Type B pancreatic cell (in vitro differentiated cells): ENCODE results near the gene FUT7. TPM values are rescaled to one million over a fixed set of nuclear protein-coding genes. Genes with fewer than 3 reads are reported as not detected.
"Not testable (repeated sequence)": the region's sequence is repeated elsewhere in the genome, so short reads cannot be mapped to it uniquely, and the experiment has no call there.

ENCODE experiments used
- DNase-seq: peaks from one replicate; pipeline ENCODE4 v3.0.0; 2021; ENCODE audit warnings: mixed read lengths; ENCODE audit not compliant: unreplicated experiment; ENCODE audit errors: extremely low spot score
- H3K27ac Mint-ChIP-seq: 2 replicates; pipeline ENCODE4 v1.8.0; 2021; ENCODE audit warnings: mild to moderate bottlenecking, mixed read lengths
- H3K27me3 Mint-ChIP-seq: 2 replicates; pipeline ENCODE4 v1.8.0; 2021; ENCODE audit warnings: mixed read lengths
- H3K36me3 Mint-ChIP-seq: 2 replicates; pipeline ENCODE4 v1.8.0; 2021; ENCODE audit warnings: mixed read lengths
- H3K4me1 Mint-ChIP-seq: one replicate; pipeline ENCODE4 v1.8.0; 2021; ENCODE audit warnings: mixed read lengths; ENCODE audit not compliant: unreplicated experiment
- H3K4me3 Mint-ChIP-seq: 2 replicates; pipeline ENCODE4 v1.8.0; 2021; ENCODE audit warnings: mild to moderate bottlenecking, mixed read lengths
- H3K9me3 Mint-ChIP-seq: 2 replicates; pipeline ENCODE4 v1.8.0; 2021; ENCODE audit warnings: mixed read lengths
- total RNA-seq: library from RNA; stranded (reverse); gene quantifications from 2 replicates; pipeline ENCODE4 v1.2.1, GENCODE V29; 2021; ENCODE audit warnings: low replicate concordance
- TF ChIP-seq, protein P1 (sequence below): fragments of 200-600 bp; sonication (generic); conservative IDR thresholded peaks from 2 replicates; pipeline ENCODE4 v1.5.0; 2021; ENCODE audit warnings: antibody characterized with exemption, mild to moderate bottlenecking

The FUT7 gene
- total RNA-seq, 1 donor from 2014 or later: not detected

DNA sequence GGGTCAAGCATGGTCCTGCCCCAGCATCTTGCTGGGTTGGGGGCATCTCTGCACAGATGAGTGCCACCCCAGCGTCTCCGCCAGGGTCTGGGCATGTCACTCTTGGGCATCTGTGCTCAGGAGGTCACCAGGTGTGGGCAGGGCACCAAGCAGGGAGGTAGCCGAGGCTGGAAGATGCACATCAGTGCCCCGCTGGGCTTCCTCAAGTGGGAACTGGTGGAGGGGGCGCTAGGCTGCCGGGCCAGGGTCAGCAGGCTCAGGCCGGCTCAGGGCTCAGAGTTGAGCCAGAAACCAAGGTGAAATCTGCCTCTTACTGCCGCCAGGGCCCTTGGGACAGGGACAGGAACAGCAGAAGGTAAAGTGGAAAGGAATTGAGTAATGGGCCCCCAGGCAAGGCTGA lies 4.0 kb upstream of the FUT7 start:
- Mint-ChIP-seq H3K9me3 (no peaks in the 10 kb centered on the region), H3K27me3 (no peaks in the 10 kb centered on the region), H3K4me1 (no peaks in the 10 kb centered on the region), H3K36me3 (no peaks in the 10 kb centered on the region), H3K27ac (no peak overlapping the region), H3K4me3 (no peak overlapping the region)
- TF ChIP-seq, protein P1, sequence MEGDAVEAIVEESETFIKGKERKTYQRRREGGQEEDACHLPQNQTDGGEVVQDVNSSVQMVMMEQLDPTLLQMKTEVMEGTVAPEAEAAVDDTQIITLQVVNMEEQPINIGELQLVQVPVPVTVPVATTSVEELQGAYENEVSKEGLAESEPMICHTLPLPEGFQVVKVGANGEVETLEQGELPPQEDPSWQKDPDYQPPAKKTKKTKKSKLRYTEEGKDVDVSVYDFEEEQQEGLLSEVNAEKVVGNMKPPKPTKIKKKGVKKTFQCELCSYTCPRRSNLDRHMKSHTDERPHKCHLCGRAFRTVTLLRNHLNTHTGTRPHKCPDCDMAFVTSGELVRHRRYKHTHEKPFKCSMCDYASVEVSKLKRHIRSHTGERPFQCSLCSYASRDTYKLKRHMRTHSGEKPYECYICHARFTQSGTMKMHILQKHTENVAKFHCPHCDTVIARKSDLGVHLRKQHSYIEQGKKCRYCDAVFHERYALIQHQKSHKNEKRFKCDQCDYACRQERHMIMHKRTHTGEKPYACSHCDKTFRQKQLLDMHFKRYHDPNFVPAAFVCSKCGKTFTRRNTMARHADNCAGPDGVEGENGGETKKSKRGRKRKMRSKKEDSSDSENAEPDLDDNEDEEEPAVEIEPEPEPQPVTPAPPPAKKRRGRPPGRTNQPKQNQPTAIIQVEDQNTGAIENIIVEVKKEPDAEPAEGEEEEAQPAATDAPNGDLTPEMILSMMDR: no peak
- DNase-seq: no peak

DNA sequence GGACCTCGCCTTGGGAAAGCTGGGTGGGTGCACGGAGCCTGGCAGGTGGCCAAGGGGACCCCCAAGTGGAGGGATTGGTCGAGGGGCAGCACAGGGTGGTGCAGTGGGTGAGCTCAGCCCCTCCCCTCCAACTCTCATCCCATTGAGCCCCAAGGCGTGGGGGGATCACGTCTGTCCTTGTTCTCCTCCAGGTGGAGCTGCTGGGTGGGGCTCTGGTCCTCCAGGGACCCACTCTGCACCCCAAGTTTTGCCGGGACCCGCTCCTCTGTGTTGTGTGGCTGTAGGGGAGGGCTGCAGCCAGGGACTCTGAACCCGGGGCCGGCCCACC lies 3.6 kb upstream of the FUT7 start:
- Mint-ChIP-seq H3K36me3 (no peaks in the 10 kb centered on the region), H3K27me3 (no peaks in the 10 kb centered on the region), H3K4me3 (no peak overlapping the region)

DNA sequence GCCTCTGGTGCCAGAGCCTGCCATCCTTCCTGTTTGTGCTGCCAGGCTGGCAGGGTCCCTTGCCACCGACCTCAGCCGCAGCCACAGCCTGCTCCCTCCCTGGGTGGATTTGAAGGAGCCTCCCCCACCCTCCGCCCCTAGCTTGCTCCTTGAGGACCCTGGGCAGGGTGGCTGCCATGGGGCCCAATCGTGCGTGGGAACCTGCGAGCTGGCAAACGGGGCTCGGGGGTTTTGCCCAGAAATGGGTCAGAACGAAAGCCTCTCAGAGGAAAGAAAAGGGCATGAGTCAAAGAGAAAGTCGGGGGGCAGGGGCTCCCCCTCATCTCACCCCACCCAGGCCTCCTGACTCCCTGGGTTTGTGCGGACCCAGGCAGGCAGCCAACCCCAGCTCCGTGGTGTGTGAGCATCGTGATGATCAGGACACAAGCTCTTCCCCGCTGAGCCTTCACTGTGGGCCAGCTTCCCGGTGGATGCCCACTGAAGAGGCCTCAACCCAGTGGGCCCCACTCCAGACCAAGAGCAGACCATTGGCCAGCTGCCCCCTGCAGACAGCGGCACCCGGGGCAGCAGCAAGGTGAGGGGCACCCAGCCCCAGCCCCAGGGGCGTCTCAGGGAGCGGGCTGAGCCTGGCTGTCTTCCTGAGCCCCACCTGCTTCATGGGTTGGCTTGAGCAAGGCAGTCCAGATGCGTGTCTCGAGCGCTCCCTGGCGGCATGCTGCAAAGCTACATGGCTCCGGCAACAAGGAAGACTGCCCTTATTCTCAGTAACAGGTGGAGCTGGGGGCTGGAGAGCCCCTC lies 3.0 kb upstream of the FUT7 start:
- H3K27ac Mint-ChIP-seq: no peak overlapping the region
- no peaks in the 10 kb centered on the region for H3K9me3 Mint-ChIP-seq
- H3K27me3 Mint-ChIP-seq: no peaks in the 10 kb centered on the region
- H3K4me1 Mint-ChIP-seq: no peaks in the 10 kb centered on the region
- no peak for DNase-seq
- H3K36me3 Mint-ChIP-seq: no peaks in the 10 kb centered on the region
- no peak overlapping the region for H3K4me3 Mint-ChIP-seq
- TF ChIP-seq, protein P1: peak; percentile 89

More for the DNA sequence above, 3.6 kb upstream of the FUT7 start:
- H3K4me1 Mint-ChIP-seq: no peaks in the 10 kb centered on the region
- DNase-seq: no peak
- no peak overlapping the region for H3K27ac Mint-ChIP-seq
- TF ChIP-seq, protein P1: peak; percentile 41
- no peaks in the 10 kb centered on the region for H3K9me3 Mint-ChIP-seq

DNA sequence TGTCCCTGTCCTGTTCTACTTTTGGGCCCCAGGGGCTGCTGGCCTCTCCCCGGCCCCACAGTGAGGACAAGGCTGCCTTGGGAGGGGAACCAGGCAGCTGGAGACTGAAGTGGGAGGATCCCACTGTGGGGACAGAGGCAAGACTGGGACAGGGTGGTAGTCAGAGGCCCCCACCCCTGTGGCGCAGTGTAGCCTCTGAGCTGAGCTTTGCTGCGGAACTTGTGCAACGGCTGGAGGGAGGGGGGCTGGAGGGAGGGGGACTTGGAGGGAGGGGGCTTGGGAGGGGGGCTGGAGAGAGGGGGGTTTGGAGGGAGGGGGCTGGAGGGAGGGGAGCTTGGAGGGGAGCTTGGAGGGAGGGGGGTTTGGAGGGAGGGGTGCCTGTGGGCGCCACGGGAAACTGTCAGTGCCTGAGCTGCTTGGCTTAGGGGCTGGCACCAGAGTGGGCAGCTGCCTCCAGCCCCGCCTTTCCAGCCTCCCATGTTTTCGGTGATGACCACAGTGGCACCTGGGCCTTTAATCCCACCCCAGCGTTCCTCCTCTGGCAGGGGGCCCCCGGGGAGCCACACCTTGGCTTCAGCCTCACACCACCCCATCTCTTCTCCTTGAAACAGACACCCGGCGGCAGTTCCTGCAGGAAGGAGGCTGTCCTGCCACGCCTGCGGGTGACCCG lies 2.3 kb upstream of the FUT7 start:
- Mint-ChIP-seq H3K4me3 (no peak overlapping the region), H3K9me3 (no peaks in the 10 kb centered on the region), H3K27ac (no peak overlapping the region), H3K4me1 (no peaks in the 10 kb centered on the region), H3K27me3 (no peaks in the 10 kb centered on the region), H3K36me3 (no peaks in the 10 kb centered on the region)
- TF ChIP-seq, protein P1: no peak
- DNase-seq: no peak

DNA sequence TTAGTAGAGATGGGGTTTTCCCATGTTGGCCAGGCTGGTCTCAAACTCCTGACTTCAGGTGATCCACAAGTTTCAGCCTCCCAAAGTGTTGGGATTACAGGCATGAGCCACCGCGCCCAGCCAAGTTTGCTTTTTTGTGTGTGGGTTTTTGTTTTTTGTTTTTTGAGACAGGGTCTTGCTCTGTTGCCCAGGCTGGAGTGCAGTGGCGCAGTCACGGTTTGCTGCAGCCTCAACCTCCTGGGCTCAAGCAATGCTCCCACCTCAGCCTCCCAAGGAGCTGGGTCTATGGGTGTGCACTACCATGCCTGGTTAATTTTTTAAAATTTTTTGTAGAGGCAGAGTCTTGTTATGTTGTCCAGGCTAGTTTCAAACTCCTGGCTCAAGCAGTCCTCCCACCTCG lies 1.6 kb upstream of the FUT7 start:
- H3K9me3 Mint-ChIP-seq, H3K4me1 Mint-ChIP-seq, H3K36me3 Mint-ChIP-seq, DNase-seq, H3K4me3 Mint-ChIP-seq, H3K27me3 Mint-ChIP-seq, H3K27ac Mint-ChIP-seq: not testable (repeated sequence)

GRCh38 chr9:137032858-137033257 lies 970 bp upstream of the FUT7 start:
- Mint-ChIP-seq H3K4me1 (no peaks in the 10 kb centered on the region), H3K9me3 (no peaks in the 10 kb centered on the region), H3K4me3 (no peak overlapping the region), H3K36me3 (no peaks in the 10 kb centered on the region), H3K27ac (no peak overlapping the region), H3K27me3 (no peaks in the 10 kb centered on the region)
- TF ChIP-seq, protein P1: no peak
- DNase-seq: no peak
